ENCODE measurements around the gene TPSG1. TPM values are rescaled to one million over a fixed set of nuclear protein-coding genes. Genes with fewer than 3 reads are reported as not detected.
A peak's percentile ranks its signal among the peaks of the same experiment; 100 is the strongest.
"Not testable (repeated sequence)": the region's sequence is repeated elsewhere in the genome, so short reads cannot be mapped to it uniquely, and the experiment has no call there.

TPSG1 gene
- total and polyA plus RNA-seq, 2 of the 13 experiments (the other 11 are each of a cell fraction or from before 2014, with no cell fraction given) = not detected

- POLR2A ChIA-PET; intact Hi-C loops (cut with micrococcal nuclease; ENCODE audit: unreplicated experiment); H3K36me3 ChIP-seq (replicated peaks in 1 of 2; ENCODE audit: control insufficient read depth in 1 of 2, insufficient read depth in 2 of 2, low read length in 2 of 2); DNase-seq (ENCODE audit: low spot score); CTCF ChIA-PET (ENCODE audit: low intra/inter-chr PET ratio, low total read pairs); H4K20me1 ChIP-seq (ENCODE audit: insufficient read depth, low read length); H3K9ac ChIP-seq (ENCODE audit: insufficient read depth, low read depth, low read length); FAIRE-seq; H3K9me3 ChIP-seq (ENCODE audit: low read length); H3K4me3 ChIP-seq (replicated peaks in 1 of 3; ENCODE audit: insufficient read depth in 1 of 3, low read depth in 2 of 3, low read length in 3 of 3); H3K79me2 ChIP-seq (ENCODE audit: insufficient read depth, low read length); H3K27ac ChIP-seq (ENCODE audit: extremely low read length, insufficient read depth, low read length); BruUV-seq (replicated peaks); H3K4me2 ChIP-seq (ENCODE audit: low read depth, low read length); in situ Hi-C loops (cut with HindIII; ENCODE audit: extremely low pct_ligation_motif_present, low pct_unique_long_range_greater_than_20kb); H2AFZ ChIP-seq (ENCODE audit: low read length): not testable (repeated sequence)
- H3K27me3 ChIP-seq (ENCODE audit: control insufficient read depth in 1 of 2, insufficient read depth in 2 of 2, low read length in 2 of 2) = peaks cover 10 to 44% of the 10 kb centered on the region in 2 experiments; a peak in 4 of 5 replicates
- ATAC-seq = peak; percentile 9; the same call in 2 of the 3 replicates
- 22% methylated on average over 9 of the region's 24 CpGs for WGBS (ENCODE audit: low lambda C conversion rate)
- TF ChIP-seq MAFK (conservative IDR thresholded peaks at IDR 0.05 in 1 of 2, IDR thresholded peaks at IDR 0.05 in 1 of 2; ENCODE audit: low read length in 2 of 2) (peak; percentile 27 to 60; a peak in 3 of 4 replicates), ZNF687 (CRISPR knock-in tag; IDR thresholded peaks at IDR 0.05) (peak; percentile 5; the same call in 1 of the 2 replicates), NFE2L2 (IDR thresholded peaks at IDR 0.05; ENCODE audit: low read length) (0 out of 2 replicates have a peak, but pooled peaks have one; percentile 23)
- peaks cover 10% of the 10 kb centered on the region for H3K4me1 ChIP-seq (ENCODE audit: insufficient read depth, low read length)
Measured at GRCh38 chr16:1225728-1226311, 752 bp upstream of the TPSG1 start.

Data from HepG2 (cell line).